ENCODE results near the gene DAB2IP. TPM values are rescaled to one million over a fixed set of nuclear protein-coding genes. Genes with fewer than 3 reads are reported as not detected.

DAB2IP gene
- total RNA-seq, 2 experiments from 2014 or later: 0.06 TPM; not detected in 1

GRCh38 chr9:121780177-121781040 lies 129.0 kb downstream of the DAB2IP start:
- DNase-seq: peak in 1 of 14 experiments; percentile 0
- intact Hi-C loops (cut with DNase I, micrococcal nuclease): no loop called here
- Mint-ChIP-seq H3K4me1 (ENCODE audit: low read depth) (peaks cover 17% of the 10 kb centered on the region), H3K9me3 (no peaks in the 10 kb centered on the region), H3K4me3 (no peak overlapping the region), H3K27ac (no peak overlapping the region), H3K36me3 (ENCODE audit: low read depth) (no peaks in the 10 kb centered on the region), H3K27me3 (no peaks in the 10 kb centered on the region)
- ATAC-seq (ENCODE audit: poor library complexity): no peak
- ChIA-PET CTCF (no interaction called here), POLR2A (no interaction called here)
- no peaks in the 10 kb centered on the region for H3K27me3 ChIP-seq (ENCODE audit: control insufficient read depth in 1 of 2, insufficient read depth in 2 of 2, low read length in 2 of 2)
- no peaks in the 10 kb centered on the region for H3K36me3 ChIP-seq (ENCODE audit: insufficient read depth, low read length)
- H3K9me3 ChIP-seq (ENCODE audit: control insufficient read depth in 1 of 2, insufficient read depth in 1 of 2, low read length in 2 of 2): peaks cover 0 to 5% of the 10 kb centered on the region in 2 experiments
- no peak overlapping the region for H3K4me3 ChIP-seq (ENCODE audit: low read length)
- H3K4me1 ChIP-seq (ENCODE audit: insufficient read depth, low read length): peaks cover 19% of the 10 kb centered on the region
- TF ChIP-seq, protein P1, sequence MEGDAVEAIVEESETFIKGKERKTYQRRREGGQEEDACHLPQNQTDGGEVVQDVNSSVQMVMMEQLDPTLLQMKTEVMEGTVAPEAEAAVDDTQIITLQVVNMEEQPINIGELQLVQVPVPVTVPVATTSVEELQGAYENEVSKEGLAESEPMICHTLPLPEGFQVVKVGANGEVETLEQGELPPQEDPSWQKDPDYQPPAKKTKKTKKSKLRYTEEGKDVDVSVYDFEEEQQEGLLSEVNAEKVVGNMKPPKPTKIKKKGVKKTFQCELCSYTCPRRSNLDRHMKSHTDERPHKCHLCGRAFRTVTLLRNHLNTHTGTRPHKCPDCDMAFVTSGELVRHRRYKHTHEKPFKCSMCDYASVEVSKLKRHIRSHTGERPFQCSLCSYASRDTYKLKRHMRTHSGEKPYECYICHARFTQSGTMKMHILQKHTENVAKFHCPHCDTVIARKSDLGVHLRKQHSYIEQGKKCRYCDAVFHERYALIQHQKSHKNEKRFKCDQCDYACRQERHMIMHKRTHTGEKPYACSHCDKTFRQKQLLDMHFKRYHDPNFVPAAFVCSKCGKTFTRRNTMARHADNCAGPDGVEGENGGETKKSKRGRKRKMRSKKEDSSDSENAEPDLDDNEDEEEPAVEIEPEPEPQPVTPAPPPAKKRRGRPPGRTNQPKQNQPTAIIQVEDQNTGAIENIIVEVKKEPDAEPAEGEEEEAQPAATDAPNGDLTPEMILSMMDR (IDR thresholded peaks at IDR 0.05): no peak
- no peak overlapping the region for H3K27ac ChIP-seq (ENCODE audit: low read depth in 1 of 2, low read length in 2 of 2)

- no peak for ATAC-seq (ENCODE audit: poor library complexity)
- Mint-ChIP-seq H3K27me3 (no peaks in the 10 kb centered on the region), H3K9me3 (no peaks in the 10 kb centered on the region), H3K36me3 (ENCODE audit: low read depth) (no peaks in the 10 kb centered on the region), H3K4me1 (ENCODE audit: low read depth) (peaks cover 17% of the 10 kb centered on the region), H3K4me3 (no peak overlapping the region), H3K27ac (no peak overlapping the region)
- ChIA-PET CTCF (no interaction called here), POLR2A (no interaction called here)
- Histone ChIP-seq H3K4me1 (ENCODE audit: insufficient read depth, low read length) (peaks cover 19% of the 10 kb centered on the region), H3K27ac (ENCODE audit: low read depth in 1 of 2, low read length in 2 of 2) (no peak overlapping the region), H3K4me3 (ENCODE audit: low read length) (no peak overlapping the region), H3K27me3 (ENCODE audit: control insufficient read depth in 1 of 2, insufficient read depth in 2 of 2, low read length in 2 of 2) (no peaks in the 10 kb centered on the region), H3K9me3 (ENCODE audit: control insufficient read depth in 1 of 2, insufficient read depth in 1 of 2, low read length in 2 of 2) (peaks cover 0 to 5% of the 10 kb centered on the region in 2 experiments), H3K36me3 (ENCODE audit: insufficient read depth, low read length) (no peaks in the 10 kb centered on the region)
- intact Hi-C loops (cut with DNase I, micrococcal nuclease): no loop called here
- TF ChIP-seq, protein P1 (IDR thresholded peaks at IDR 0.05): no peak
- DNase-seq: peak in 2 of 14 experiments; percentile 2 to 21
Observed at GRCh38 chr9:121781145-121781548, 129.7 kb downstream of the DAB2IP start.

GRCh38 chr9:121781701-121782464 lies 130.4 kb downstream of the DAB2IP start:
- Histone ChIP-seq H3K27me3 (ENCODE audit: control insufficient read depth in 1 of 2, insufficient read depth in 2 of 2, low read length in 2 of 2) (no peaks in the 10 kb centered on the region), H3K4me1 (ENCODE audit: insufficient read depth, low read length) (peaks cover 19% of the 10 kb centered on the region), H3K9me3 (ENCODE audit: control insufficient read depth in 1 of 2, insufficient read depth in 1 of 2, low read length in 2 of 2) (peaks cover 0 to 5% of the 10 kb centered on the region in 2 experiments), H3K27ac (ENCODE audit: low read depth in 1 of 2, low read length in 2 of 2) (no peak overlapping the region), H3K4me3 (ENCODE audit: low read length) (no peak overlapping the region), H3K36me3 (ENCODE audit: insufficient read depth, low read length) (no peaks in the 10 kb centered on the region)
- ChIA-PET POLR2A (no interaction called here), CTCF (no interaction called here)
- Mint-ChIP-seq H3K4me3 (peak overlapping the region; percentile 15), H3K27me3 (no peaks in the 10 kb centered on the region), H3K9me3 (no peaks in the 10 kb centered on the region), H3K36me3 (ENCODE audit: low read depth) (no peaks in the 10 kb centered on the region), H3K4me1 (ENCODE audit: low read depth) (peaks cover 17% of the 10 kb centered on the region), H3K27ac (no peak overlapping the region)
- ATAC-seq (ENCODE audit: poor library complexity) (no peak), DNase-seq (peak in 2 of 14 experiments; percentile 3 to 29)
- TF ChIP-seq, protein P1 (IDR thresholded peaks at IDR 0.05): no peak
- intact Hi-C loops (cut with DNase I, micrococcal nuclease): no loop called here

Data from CD4-positive, alpha-beta T cell (primary cell).